ENCODE results near the gene HS2ST1. TPM values are rescaled to one million over a fixed set of nuclear protein-coding genes. Genes with fewer than 3 reads are reported as not detected.

HS2ST1 gene
- total RNA-seq, 1 experiment from 2014 or later, result 30.1 TPM

DNA sequence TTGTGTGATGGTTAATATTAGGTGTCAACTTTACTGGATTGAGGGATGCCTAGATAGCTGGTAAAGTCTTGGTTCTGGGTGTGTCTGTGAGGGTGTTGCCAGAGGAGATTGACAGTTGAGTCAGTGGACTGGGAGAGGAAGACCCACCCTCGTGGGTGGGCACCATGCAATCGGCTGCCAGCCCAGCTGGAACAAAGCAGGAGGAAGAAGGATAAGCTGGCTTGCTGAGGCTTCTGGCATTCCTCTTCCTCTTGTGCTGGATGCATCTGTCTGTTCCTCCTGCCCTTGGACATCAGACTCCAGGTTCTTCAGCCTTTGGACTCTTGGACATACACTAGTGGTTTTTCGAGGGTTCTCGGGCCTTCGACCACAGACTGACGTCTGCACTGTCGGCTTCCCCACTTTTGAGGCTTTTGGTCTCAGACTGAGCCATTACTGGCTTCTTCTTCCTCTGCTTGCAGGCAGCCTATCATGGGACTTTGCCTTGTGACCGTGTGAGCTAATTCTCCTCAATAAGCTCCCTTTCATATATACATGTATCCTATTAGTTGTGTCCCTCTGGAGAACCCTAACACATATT is 230.0 kb downstream of the HS2ST1 start:
- DNase-seq (ENCODE audit: low read depth, low spot score), result no peak
- H3K27ac ChIP-seq (ENCODE audit: low read depth, low read length), result no peak overlapping the region
- BruUV-seq (replicated peaks), result no TSS peak
- peaks cover 0 to 14% of the 10 kb centered on the region in 2 experiments; a peak in 3 of 4 replicates for H3K4me1 ChIP-seq (ENCODE audit: control insufficient read depth in 1 of 2, insufficient read depth in 2 of 2, low read length in 2 of 2)
- H3K27me3 ChIP-seq (ENCODE audit: insufficient read depth, low read length), result 0 out of 2 replicates have a peak, but pooled peaks cover 3% of the 10 kb centered on the region
- H4K20me1 ChIP-seq (ENCODE audit: insufficient read depth), result no peaks in the 10 kb centered on the region
- ChIA-PET CTCF (no interaction called here), POLR2A (no interaction called here), RAD21 (ENCODE audit: low non-redundant PET in 1 of 2, low total read pairs in 2 of 2, uncharacterized antibody in 2 of 2, unreplicated experiment in 2 of 2) (no interaction called here)
- ATAC-seq, result no peak
- no peak for TF ChIP-seq RAD21 (IDR thresholded peaks at IDR 0.05; ENCODE audit: low read depth)
- no peak for TF ChIP-seq TCF7L2 (IDR thresholded peaks at IDR 0.05; ENCODE audit: borderline replicate concordance, extremely low read depth, insufficient read depth, insufficient read length)
- TF ChIP-seq ELF1 (IDR thresholded peaks at IDR 0.05; ENCODE audit: borderline replicate concordance, low read depth), result no peak
- TF ChIP-seq SRF (IDR thresholded peaks at IDR 0.05; ENCODE audit: low read depth), result no peak
- no peak for TF ChIP-seq FOSL1 (IDR thresholded peaks at IDR 0.05; ENCODE audit: low read depth)
- TF ChIP-seq, protein P1, sequence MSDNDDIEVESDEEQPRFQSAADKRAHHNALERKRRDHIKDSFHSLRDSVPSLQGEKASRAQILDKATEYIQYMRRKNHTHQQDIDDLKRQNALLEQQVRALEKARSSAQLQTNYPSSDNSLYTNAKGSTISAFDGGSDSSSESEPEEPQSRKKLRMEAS (IDR thresholded peaks at IDR 0.05), result no peak
- TF ChIP-seq, protein P2, sequence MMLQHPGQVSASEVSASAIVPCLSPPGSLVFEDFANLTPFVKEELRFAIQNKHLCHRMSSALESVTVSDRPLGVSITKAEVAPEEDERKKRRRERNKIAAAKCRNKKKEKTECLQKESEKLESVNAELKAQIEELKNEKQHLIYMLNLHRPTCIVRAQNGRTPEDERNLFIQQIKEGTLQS (IDR thresholded peaks at IDR 0.05), result no peak
- no peak for TF ChIP-seq EZH2phosphoT487 (IDR thresholded peaks at IDR 0.05; ENCODE audit: borderline replicate concordance)
- TF ChIP-seq, protein P3, sequence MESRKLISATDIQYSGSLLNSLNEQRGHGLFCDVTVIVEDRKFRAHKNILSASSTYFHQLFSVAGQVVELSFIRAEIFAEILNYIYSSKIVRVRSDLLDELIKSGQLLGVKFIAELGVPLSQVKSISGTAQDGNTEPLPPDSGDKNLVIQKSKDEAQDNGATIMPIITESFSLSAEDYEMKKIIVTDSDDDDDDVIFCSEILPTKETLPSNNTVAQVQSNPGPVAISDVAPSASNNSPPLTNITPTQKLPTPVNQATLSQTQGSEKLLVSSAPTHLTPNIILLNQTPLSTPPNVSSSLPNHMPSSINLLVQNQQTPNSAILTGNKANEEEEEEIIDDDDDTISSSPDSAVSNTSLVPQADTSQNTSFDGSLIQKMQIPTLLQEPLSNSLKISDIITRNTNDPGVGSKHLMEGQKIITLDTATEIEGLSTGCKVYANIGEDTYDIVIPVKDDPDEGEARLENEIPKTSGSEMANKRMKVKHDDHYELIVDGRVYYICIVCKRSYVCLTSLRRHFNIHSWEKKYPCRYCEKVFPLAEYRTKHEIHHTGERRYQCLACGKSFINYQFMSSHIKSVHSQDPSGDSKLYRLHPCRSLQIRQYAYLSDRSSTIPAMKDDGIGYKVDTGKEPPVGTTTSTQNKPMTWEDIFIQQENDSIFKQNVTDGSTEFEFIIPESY (IDR thresholded peaks at IDR 0.05; ENCODE audit: extremely low read depth, insufficient replicate concordance, low read length), result no peak
- TF ChIP-seq POLR2A (IDR thresholded peaks at IDR 0.05; ENCODE audit: borderline replicate concordance, extremely low read depth, insufficient read depth, insufficient read length), result no peak
- TF ChIP-seq CBX3 (IDR thresholded peaks at IDR 0.05; ENCODE audit: low read depth), result no peak
- no peak for TF ChIP-seq SIN3A (IDR thresholded peaks at IDR 0.05; ENCODE audit: low read depth)
- no peak for TF ChIP-seq SP1 (IDR thresholded peaks at IDR 0.05; ENCODE audit: low read depth)
- no peak for TF ChIP-seq YY1 (IDR thresholded peaks at IDR 0.05; ENCODE audit: extremely low read depth, insufficient replicate concordance, low read depth, low read length)
- no peak for TF ChIP-seq EGR1 (IDR thresholded peaks at IDR 0.05; ENCODE audit: low read depth)
- TF ChIP-seq, protein P4, sequence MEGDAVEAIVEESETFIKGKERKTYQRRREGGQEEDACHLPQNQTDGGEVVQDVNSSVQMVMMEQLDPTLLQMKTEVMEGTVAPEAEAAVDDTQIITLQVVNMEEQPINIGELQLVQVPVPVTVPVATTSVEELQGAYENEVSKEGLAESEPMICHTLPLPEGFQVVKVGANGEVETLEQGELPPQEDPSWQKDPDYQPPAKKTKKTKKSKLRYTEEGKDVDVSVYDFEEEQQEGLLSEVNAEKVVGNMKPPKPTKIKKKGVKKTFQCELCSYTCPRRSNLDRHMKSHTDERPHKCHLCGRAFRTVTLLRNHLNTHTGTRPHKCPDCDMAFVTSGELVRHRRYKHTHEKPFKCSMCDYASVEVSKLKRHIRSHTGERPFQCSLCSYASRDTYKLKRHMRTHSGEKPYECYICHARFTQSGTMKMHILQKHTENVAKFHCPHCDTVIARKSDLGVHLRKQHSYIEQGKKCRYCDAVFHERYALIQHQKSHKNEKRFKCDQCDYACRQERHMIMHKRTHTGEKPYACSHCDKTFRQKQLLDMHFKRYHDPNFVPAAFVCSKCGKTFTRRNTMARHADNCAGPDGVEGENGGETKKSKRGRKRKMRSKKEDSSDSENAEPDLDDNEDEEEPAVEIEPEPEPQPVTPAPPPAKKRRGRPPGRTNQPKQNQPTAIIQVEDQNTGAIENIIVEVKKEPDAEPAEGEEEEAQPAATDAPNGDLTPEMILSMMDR (IDR thresholded peaks at IDR 0.05 in 2 of 3, conservative IDR thresholded peaks at IDR 0.05 in 1 of 3; ENCODE audit: borderline replicate concordance in 1 of 3, insufficient read depth in 1 of 3, low read depth in 2 of 3, low read length in 2 of 3), result no peak
- no peak for TF ChIP-seq POLR2AphosphoS5 (IDR thresholded peaks at IDR 0.05; ENCODE audit: low read depth, low read length)
- TF ChIP-seq ZNF274 (IDR thresholded peaks at IDR 0.05; ENCODE audit: low read depth, low read length), result no peak
- intact Hi-C loops (cut with micrococcal nuclease), result no loop called here
- no peak overlapping the region for H3K4me3 ChIP-seq (replicated peaks in 1 of 2; ENCODE audit: low read depth in 1 of 2, low read length in 2 of 2)
- H3K9ac ChIP-seq (ENCODE audit: low read length), result no peak overlapping the region
- no peaks in the 10 kb centered on the region for H3K9me3 ChIP-seq (ENCODE audit: control insufficient read depth in 1 of 2, insufficient read depth in 1 of 2, low read depth in 1 of 2, low read length in 2 of 2)
- no peaks in the 10 kb centered on the region for H3K79me2 ChIP-seq (ENCODE audit: insufficient read depth, low read length)
- no peaks in the 10 kb centered on the region for H3K9me2 ChIP-seq (ENCODE audit: insufficient read depth)
- no peak overlapping the region for H3K4me2 ChIP-seq (ENCODE audit: low read length)
- H2AFZ ChIP-seq (ENCODE audit: low read depth, low read length, poor library complexity, severe bottlenecking), result no peak overlapping the region
- no peaks in the 10 kb centered on the region for H3K36me3 ChIP-seq (ENCODE audit: control insufficient read depth in 1 of 2, insufficient read depth in 2 of 2, low read length in 2 of 2)

All from HCT116 (cell line).